ENCODE measurements around the gene SCYL2.
"Not testable (repeated sequence)": the region's sequence is repeated elsewhere in the genome, so short reads cannot be mapped to it uniquely, and the experiment has no call there.

The SCYL2 gene

GRCh38 chr12:100266835-100267602 is at the start of gene SCYL2, which contains the start of gene DEPDC4:
SCYL2 (plus strand) TSS chr12:100267177; CDS start chr12:100282971, 15,794 bp downstream.
DEPDC4 (minus strand) TSS chr12:100267079; CDS start chr12:100267076, 3 bp downstream.
- Histone ChIP-seq H3K9ac (ENCODE audit: low read depth, low read length) (peak within 1 kb of the TSS; percentile 92), H3K36me3 (ENCODE audit: insufficient read depth, low read depth, low read length) (no peaks in the 10 kb centered on the region), H3K27me3 (ENCODE audit: insufficient read depth, low read length) (no peaks in the 10 kb centered on the region), H3K4me3 (ENCODE audit: low read length) (peak within 1 kb of the TSS; percentile 98), H3K27ac (ENCODE audit: low read length) (peak within 1 kb of the TSS; percentile 83), H3K9me3 (ENCODE audit: insufficient read depth, low read depth, low read length) (no peaks in the 10 kb centered on the region), H3K4me1 (ENCODE audit: insufficient read depth, low read length) (peaks cover 6% of the 10 kb centered on the region; the same call in 1 of the 2 replicates)

GRCh38 chr12:100219328-100220109 is 47.5 kb upstream of the SCYL2 start:
- Histone ChIP-seq H3K4me3 (ENCODE audit: low read length) (no peak overlapping the region), H3K9me3 (ENCODE audit: insufficient read depth, low read depth, low read length) (no peaks in the 10 kb centered on the region), H3K27me3 (ENCODE audit: insufficient read depth, low read length) (no peaks in the 10 kb centered on the region), H3K4me1 (ENCODE audit: insufficient read depth, low read length) (no peaks in the 10 kb centered on the region), H3K27ac (ENCODE audit: low read length) (no peak overlapping the region), H3K9ac (ENCODE audit: low read depth, low read length) (no peak overlapping the region), H3K36me3 (ENCODE audit: insufficient read depth, low read depth, low read length) (peaks cover 75% of the 10 kb centered on the region)

- H3K27ac ChIP-seq (ENCODE audit: low read length), result no peak overlapping the region
- H3K27me3 ChIP-seq (ENCODE audit: insufficient read depth, low read length), result no peaks in the 10 kb centered on the region
- no peaks in the 10 kb centered on the region for H3K4me1 ChIP-seq (ENCODE audit: insufficient read depth, low read length)
- no peak overlapping the region for H3K4me3 ChIP-seq (ENCODE audit: low read length)
- H3K9ac ChIP-seq (ENCODE audit: low read depth, low read length), result no peak overlapping the region
- H3K36me3 ChIP-seq (ENCODE audit: insufficient read depth, low read depth, low read length), result peaks cover 72% of the 10 kb centered on the region
- no peaks in the 10 kb centered on the region for H3K9me3 ChIP-seq (ENCODE audit: insufficient read depth, low read depth, low read length)
Measured at GRCh38 chr12:100221523-100221922, 45.5 kb upstream of the SCYL2 start.

- H3K27me3 ChIP-seq (ENCODE audit: insufficient read depth, low read length); H3K27ac ChIP-seq (ENCODE audit: low read length); H3K9ac ChIP-seq (ENCODE audit: low read depth, low read length); H3K4me3 ChIP-seq (ENCODE audit: low read length); H3K9me3 ChIP-seq (ENCODE audit: insufficient read depth, low read depth, low read length); H3K4me1 ChIP-seq (ENCODE audit: insufficient read depth, low read length): not testable (repeated sequence)
- peaks cover 71% of the 10 kb centered on the region for H3K36me3 ChIP-seq (ENCODE audit: insufficient read depth, low read depth, low read length)
Measured at GRCh38 chr12:100222173-100222572, 44.8 kb upstream of the SCYL2 start.

GRCh38 chr12:100225491-100225890 is 41.5 kb upstream of the SCYL2 start:
- Histone ChIP-seq H3K4me1 (ENCODE audit: insufficient read depth, low read length) (no peaks in the 10 kb centered on the region), H3K4me3 (ENCODE audit: low read length) (no peak overlapping the region), H3K9me3 (ENCODE audit: insufficient read depth, low read depth, low read length) (no peaks in the 10 kb centered on the region), H3K36me3 (ENCODE audit: insufficient read depth, low read depth, low read length) (peaks cover 41% of the 10 kb centered on the region), H3K9ac (ENCODE audit: low read depth, low read length) (no peak overlapping the region), H3K27ac (ENCODE audit: low read length) (no peak overlapping the region), H3K27me3 (ENCODE audit: insufficient read depth, low read length) (no peaks in the 10 kb centered on the region)

- no peak overlapping the region for H3K4me3 ChIP-seq (ENCODE audit: low read length)
- no peaks in the 10 kb centered on the region for H3K27me3 ChIP-seq (ENCODE audit: insufficient read depth, low read length)
- no peak overlapping the region for H3K9ac ChIP-seq (ENCODE audit: low read depth, low read length)
- no peaks in the 10 kb centered on the region for H3K4me1 ChIP-seq (ENCODE audit: insufficient read depth, low read length)
- no peak overlapping the region for H3K27ac ChIP-seq (ENCODE audit: low read length)
- no peaks in the 10 kb centered on the region for H3K9me3 ChIP-seq (ENCODE audit: insufficient read depth, low read depth, low read length)
- H3K36me3 ChIP-seq (ENCODE audit: insufficient read depth, low read depth, low read length), result peaks cover 13% of the 10 kb centered on the region
Measured at GRCh38 chr12:100229036-100229635, 37.8 kb upstream of the SCYL2 start.

GRCh38 chr12:100229876-100230275 is 37.1 kb upstream of the SCYL2 start:
- H3K9ac ChIP-seq (ENCODE audit: low read depth, low read length), result no peak overlapping the region

GRCh38 chr12:100231873-100232272 is 35.1 kb upstream of the SCYL2 start:
- not testable (repeated sequence) for H3K9me3 ChIP-seq (ENCODE audit: insufficient read depth, low read depth, low read length); H3K4me3 ChIP-seq (ENCODE audit: low read length); H3K27ac ChIP-seq (ENCODE audit: low read length); H3K4me1 ChIP-seq (ENCODE audit: insufficient read depth, low read length); H3K27me3 ChIP-seq (ENCODE audit: insufficient read depth, low read length); H3K9ac ChIP-seq (ENCODE audit: low read depth, low read length); H3K36me3 ChIP-seq (ENCODE audit: insufficient read depth, low read depth, low read length)

More at GRCh38 chr12:100229876-100230275, 37.1 kb upstream of the SCYL2 start:
- H3K4me3 ChIP-seq (ENCODE audit: low read length), result no peak overlapping the region
- H3K27ac ChIP-seq (ENCODE audit: low read length), result no peak overlapping the region
- no peaks in the 10 kb centered on the region for H3K4me1 ChIP-seq (ENCODE audit: insufficient read depth, low read length)
- no peaks in the 10 kb centered on the region for H3K9me3 ChIP-seq (ENCODE audit: insufficient read depth, low read depth, low read length)
- H3K36me3 ChIP-seq (ENCODE audit: insufficient read depth, low read depth, low read length), result peaks cover 7% of the 10 kb centered on the region
- no peaks in the 10 kb centered on the region for H3K27me3 ChIP-seq (ENCODE audit: insufficient read depth, low read length)

- Histone ChIP-seq H3K27me3 (ENCODE audit: insufficient read depth, low read length) (no peaks in the 10 kb centered on the region), H3K4me1 (ENCODE audit: insufficient read depth, low read length) (no peaks in the 10 kb centered on the region), H3K27ac (ENCODE audit: low read length) (no peak overlapping the region), H3K9me3 (ENCODE audit: insufficient read depth, low read depth, low read length) (no peaks in the 10 kb centered on the region), H3K4me3 (ENCODE audit: low read length) (no peak overlapping the region), H3K36me3 (ENCODE audit: insufficient read depth, low read depth, low read length) (no peaks in the 10 kb centered on the region), H3K9ac (ENCODE audit: low read depth, low read length) (no peak overlapping the region)
Measured at GRCh38 chr12:100234166-100234565, 32.8 kb upstream of the SCYL2 start.

- Histone ChIP-seq H3K27me3 (ENCODE audit: insufficient read depth, low read length) (no peaks in the 10 kb centered on the region), H3K9me3 (ENCODE audit: insufficient read depth, low read depth, low read length) (no peaks in the 10 kb centered on the region), H3K36me3 (ENCODE audit: insufficient read depth, low read depth, low read length) (no peaks in the 10 kb centered on the region), H3K4me1 (ENCODE audit: insufficient read depth, low read length) (no peaks in the 10 kb centered on the region), H3K27ac (ENCODE audit: low read length) (no peak overlapping the region), H3K4me3 (ENCODE audit: low read length) (no peak overlapping the region), H3K9ac (ENCODE audit: low read depth, low read length) (no peak overlapping the region)
Measured at GRCh38 chr12:100234591-100235304, 32.2 kb upstream of the SCYL2 start.

- no peaks in the 10 kb centered on the region for H3K4me1 ChIP-seq (ENCODE audit: insufficient read depth, low read length)
- no peaks in the 10 kb centered on the region for H3K36me3 ChIP-seq (ENCODE audit: insufficient read depth, low read depth, low read length)
- no peaks in the 10 kb centered on the region for H3K27me3 ChIP-seq (ENCODE audit: insufficient read depth, low read length)
- no peak overlapping the region for H3K27ac ChIP-seq (ENCODE audit: low read length)
- no peak overlapping the region for H3K4me3 ChIP-seq (ENCODE audit: low read length)
- no peak overlapping the region for H3K9ac ChIP-seq (ENCODE audit: low read depth, low read length)
- H3K9me3 ChIP-seq (ENCODE audit: insufficient read depth, low read depth, low read length), result no peaks in the 10 kb centered on the region
Measured at GRCh38 chr12:100238801-100239200, 28.2 kb upstream of the SCYL2 start.
